Ishikawa (cell line): Measurements from ENCODE around the gene SPC24.

Experiments
- CEBPB ChIP-seq: IDR thresholded peaks from 2 replicates; pipeline ENCODE4 v1.6.1; 2012
- CREB1 ChIP-seq: IDR thresholded peaks from 2 replicates; pipeline ENCODE4 v1.6.1; 2012; ENCODE audit warnings: low read depth
- EGR1 ChIP-seq: IDR thresholded peaks from 2 replicates; pipeline ENCODE4 v1.6.1; 2012
- EP300 ChIP-seq: IDR thresholded peaks from 2 replicates; pipeline ENCODE4 v1.6.1; 2012; ENCODE audit warnings: borderline replicate concordance
- MAX ChIP-seq: IDR thresholded peaks from 2 replicates; pipeline ENCODE4 v1.6.1; 2012
- RAD21 ChIP-seq: IDR thresholded peaks from 2 replicates; pipeline ENCODE4 v1.6.1; 2012; ENCODE audit warnings: low read depth
- REST ChIP-seq: IDR thresholded peaks from 2 replicates; pipeline ENCODE4 v1.6.1; 2012; ENCODE audit warnings: low read depth, mild to moderate bottlenecking
- TAF1 ChIP-seq: IDR thresholded peaks from 2 replicates; pipeline ENCODE4 v1.6.1; 2012; ENCODE audit warnings: low read depth, mild to moderate bottlenecking
- TCF12 ChIP-seq: IDR thresholded peaks from 2 replicates; pipeline ENCODE4 v1.6.1; 2012; ENCODE audit warnings: low read depth
- TEAD4 ChIP-seq: IDR thresholded peaks from 2 replicates; pipeline ENCODE4 v1.6.1; 2012
- USF1 ChIP-seq: IDR thresholded peaks from 2 replicates; pipeline ENCODE4 v1.6.1; 2012
- YY1 ChIP-seq: IDR thresholded peaks from 2 replicates; pipeline ENCODE4 v1.6.1; 2012; ENCODE audit warnings: low read depth
- ZBTB7A ChIP-seq: IDR thresholded peaks from 2 replicates; pipeline ENCODE4 v1.6.1; 2012; ENCODE audit warnings: low read depth

GRCh38 chr19:11197291-11198174, 42.0 kb upstream of the SPC24 start, which contains the start of gene KANK2:
- TF ChIP-seq TEAD4 (peak; percentile 59), RAD21 (peak; percentile 44; the same call in 1 of the 2 replicates), MAX (peak; percentile 76), ZBTB7A (peak; percentile 67; the same call in 1 of the 2 replicates), EGR1 (peak; percentile 72; the same call in 1 of the 2 replicates), REST (no peak), USF1 (no peak; the same call in 1 of the 2 replicates), EP300 (peak; percentile 82; the same call in 1 of the 2 replicates), CREB1 (no peak), YY1 (no peak), TAF1 (peak; percentile 19; the same call in 1 of the 2 replicates), TCF12 (peak; percentile 91), CEBPB (no peak)
